CD4-positive, alpha-beta T cell treated with Interleukin-10 for 1 hour (primary cell): Measurements from ENCODE around the gene SBF1.
"Not testable (repeated sequence)": the region's sequence is repeated elsewhere in the genome, so short reads cannot be mapped to it uniquely, and the experiment has no call there.

ENCODE experiments used
- DNase-seq: peaks from one replicate; pipeline ENCODE4 v3.0.0-alpha.2; 2020

Gene SBF1

GRCh38 chr22:50474710-50475651, at the start of gene SBF1:
Gene SBF1, minus strand, starts transcription at chr22:50475035. Its CDS starts 195 bp downstream, at chr22:50474840.
- DNase-seq, result peak; percentile 90

GRCh38 chr22:50523806-50524675, 49.2 kb upstream of the SBF1 start:
- no peak for DNase-seq

- no peak for DNase-seq
Measured at GRCh38 chr22:50523458-50523805, 48.6 kb upstream of the SBF1 start.

GRCh38 chr22:50522806-50523438, 48.1 kb upstream of the SBF1 start:
- no peak for DNase-seq

GRCh38 chr22:50522208-50522805, 47.5 kb upstream of the SBF1 start:
- DNase-seq, result no peak

- no peak for DNase-seq
Measured at GRCh38 chr22:50521710-50522109, 46.9 kb upstream of the SBF1 start.

GRCh38 chr22:50520826-50521453, 46.1 kb upstream of the SBF1 start:
- no peak for DNase-seq

- DNase-seq, result not testable (repeated sequence)
Measured at GRCh38 chr22:50520184-50520583, 45.3 kb upstream of the SBF1 start.

GRCh38 chr22:50519151-50519550, 44.3 kb upstream of the SBF1 start:
- no peak for DNase-seq

GRCh38 chr22:50518606-50519005, 43.8 kb upstream of the SBF1 start:
- no peak for DNase-seq

- DNase-seq, result no peak
Measured at GRCh38 chr22:50517495-50518260, 42.8 kb upstream of the SBF1 start.

GRCh38 chr22:50516891-50517290, 42.1 kb upstream of the SBF1 start:
- DNase-seq, result no peak

- DNase-seq, result no peak
Measured at GRCh38 chr22:50516068-50516467, 41.2 kb upstream of the SBF1 start.

GRCh38 chr22:50513175-50513574, 38.3 kb upstream of the SBF1 start:
- no peak for DNase-seq

GRCh38 chr22:50508897-50509296, 34.1 kb upstream of the SBF1 start:
- no peak for DNase-seq

GRCh38 chr22:50507991-50508884, 33.4 kb upstream of the SBF1 start, which contains the start of gene NCAPH2:
Gene NCAPH2, plus strand, starts transcription at chr22:50508224. Its CDS starts 114 bp downstream, at chr22:50508338.
- peak; percentile 97 for DNase-seq

GRCh38 chr22:50507421-50507990, 32.7 kb upstream of the SBF1 start, which contains the start of gene LMF2:
Gene LMF2, minus strand, starts transcription at chr22:50507702. Its CDS starts 27 bp downstream, at chr22:50507675.
- peak; percentile 94 for DNase-seq

- DNase-seq, result no peak
Measured at GRCh38 chr22:50506611-50507420, 32.0 kb upstream of the SBF1 start.
